ENCODE results near the gene FHIT.
A peak's percentile ranks its signal among the peaks of the same experiment; 100 is the strongest.

FHIT gene

GRCh38 chr3:60065227-60065868, 1185.9 kb downstream of the FHIT start:
- no peak for DNase-seq

- DNase-seq = peak; percentile 36
These were observed 1186.8 kb downstream of the FHIT start for GRCh38 chr3:60064210-60065178.

DNA sequence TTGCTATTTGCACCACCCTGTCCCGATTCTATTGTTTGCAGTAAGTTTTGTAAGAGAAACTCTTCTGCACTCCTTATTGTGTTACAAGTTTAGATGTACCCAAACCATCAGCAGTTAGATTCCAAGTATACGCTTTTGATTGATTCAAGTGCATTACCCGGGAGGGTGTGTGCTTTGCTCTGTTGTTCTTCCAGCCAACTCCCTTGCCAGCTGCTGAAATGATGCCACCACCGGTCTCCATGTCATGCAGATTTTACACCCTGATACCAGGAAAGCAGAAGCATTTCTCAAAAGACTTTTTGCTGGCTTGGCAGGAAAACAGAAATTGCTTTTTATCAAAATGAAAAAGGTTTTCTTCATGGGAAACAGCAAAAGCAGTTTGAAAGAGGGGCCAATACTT, 1194.8 kb downstream of the FHIT start:
- DNase-seq = peak; percentile 77

GRCh38 chr3:60055765-60056164, 1195.5 kb downstream of the FHIT start:
- DNase-seq = no peak

- DNase-seq = no peak
These were observed 1197.6 kb downstream of the FHIT start for GRCh38 chr3:60053526-60054265.

GRCh38 chr3:60048447-60048848, 1202.8 kb downstream of the FHIT start:
- DNase-seq = no peak

- DNase-seq = no peak
These were observed 1203.6 kb downstream of the FHIT start for GRCh38 chr3:60047426-60048200.

DNA sequence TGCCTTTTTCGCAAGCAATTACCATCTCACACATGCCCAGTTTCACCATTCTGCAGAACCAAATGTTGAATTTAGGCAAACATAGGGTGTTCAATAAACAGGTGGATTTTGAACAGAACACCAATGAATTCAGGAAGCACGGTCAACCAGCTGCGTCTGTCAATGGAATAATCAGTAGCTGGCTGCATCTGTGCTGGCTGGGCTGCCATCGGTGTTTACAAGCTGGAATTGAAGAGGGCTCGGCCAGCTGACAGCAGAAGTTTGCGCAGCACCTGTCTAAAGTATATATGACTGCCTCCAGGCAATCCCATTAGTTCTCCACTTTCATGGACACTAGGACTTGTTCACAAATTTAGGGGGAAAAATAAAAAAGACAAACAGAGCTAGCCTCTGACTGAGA, 1205.0 kb downstream of the FHIT start:
- no peak for DNase-seq

GRCh38 chr3:60045686-60046085, 1205.6 kb downstream of the FHIT start:
- no peak for DNase-seq

DNA sequence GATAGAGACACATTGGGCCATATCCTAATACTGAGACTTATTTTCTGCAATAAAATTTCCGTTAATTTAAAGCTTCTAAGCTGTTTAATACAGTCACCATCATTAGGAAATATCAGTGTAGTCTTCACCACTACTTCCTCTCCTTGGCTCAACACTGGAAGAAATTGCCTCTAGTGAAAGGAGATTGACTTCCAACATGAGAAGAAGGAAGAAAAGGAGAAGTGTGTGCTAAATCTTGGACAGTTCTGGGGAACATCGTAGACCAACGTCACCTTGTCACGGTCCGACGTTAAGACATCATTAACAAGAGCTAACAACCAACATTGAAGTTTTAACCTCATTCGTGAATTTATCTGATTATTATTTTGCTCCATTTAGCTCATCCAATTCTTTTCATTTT, 1214.4 kb downstream of the FHIT start:
- no peak for DNase-seq

DNA sequence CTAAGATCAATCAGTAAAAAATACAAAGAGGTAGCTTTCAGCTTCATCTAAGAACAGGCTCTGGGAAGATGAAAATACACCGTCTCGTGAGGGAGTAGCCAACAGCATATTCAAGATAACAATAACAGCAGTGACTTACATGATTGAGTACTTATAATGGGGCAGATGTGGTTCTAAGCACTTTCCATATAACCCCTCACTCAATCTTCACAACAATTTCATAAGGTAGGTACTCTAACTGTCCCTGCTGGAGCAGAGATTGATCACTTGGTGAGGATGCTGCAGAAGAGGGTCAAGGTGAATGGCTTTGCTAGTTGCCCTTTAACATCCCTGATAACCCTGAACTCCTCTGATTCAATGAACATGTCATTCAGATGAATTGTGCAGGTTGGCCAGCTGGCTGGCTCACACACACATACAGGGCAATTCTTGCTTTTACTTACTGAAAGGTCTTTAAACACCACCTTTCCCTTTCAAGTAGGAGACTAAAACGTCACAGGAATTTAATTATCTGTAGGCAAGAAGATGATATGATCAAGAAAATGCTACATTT, 1217.3 kb downstream of the FHIT start:
- no peak for DNase-seq

GRCh38 chr3:60030982-60031381, 1220.3 kb downstream of the FHIT start:
- DNase-seq = no peak

- DNase-seq = no peak
These were observed 1223.0 kb downstream of the FHIT start for GRCh38 chr3:60028233-60028632.

- DNase-seq = no peak
These were observed 1223.9 kb downstream of the FHIT start for GRCh38 chr3:60027335-60027734.

- peak; percentile 4 for DNase-seq
These were observed 1225.9 kb downstream of the FHIT start for GRCh38 chr3:60025096-60026050.

DNA sequence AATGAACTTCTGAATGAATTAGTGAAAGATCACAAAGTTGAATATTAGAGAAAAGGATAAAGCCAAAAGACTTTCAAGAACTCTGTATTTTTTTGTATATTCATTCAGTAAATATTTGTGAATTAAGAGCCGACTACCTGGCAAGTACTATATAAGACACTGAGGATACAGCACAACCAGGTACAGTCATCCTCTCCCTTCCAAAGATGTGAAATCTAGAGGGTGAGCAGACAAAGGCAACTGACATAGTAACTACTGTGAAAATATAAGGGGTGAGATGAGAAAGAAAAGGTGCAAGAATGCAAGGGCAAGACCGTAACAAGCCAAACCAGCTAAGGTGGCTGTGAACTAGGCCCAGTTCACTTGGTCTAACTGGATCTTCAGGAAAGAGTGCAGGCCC, 1226.9 kb downstream of the FHIT start:
- DNase-seq = no peak

- no peak for DNase-seq
These were observed 1228.1 kb downstream of the FHIT start for GRCh38 chr3:60023189-60023588.

GRCh38 chr3:60017631-60018030, 1233.6 kb downstream of the FHIT start:
- DNase-seq = peak; percentile 27

DNA sequence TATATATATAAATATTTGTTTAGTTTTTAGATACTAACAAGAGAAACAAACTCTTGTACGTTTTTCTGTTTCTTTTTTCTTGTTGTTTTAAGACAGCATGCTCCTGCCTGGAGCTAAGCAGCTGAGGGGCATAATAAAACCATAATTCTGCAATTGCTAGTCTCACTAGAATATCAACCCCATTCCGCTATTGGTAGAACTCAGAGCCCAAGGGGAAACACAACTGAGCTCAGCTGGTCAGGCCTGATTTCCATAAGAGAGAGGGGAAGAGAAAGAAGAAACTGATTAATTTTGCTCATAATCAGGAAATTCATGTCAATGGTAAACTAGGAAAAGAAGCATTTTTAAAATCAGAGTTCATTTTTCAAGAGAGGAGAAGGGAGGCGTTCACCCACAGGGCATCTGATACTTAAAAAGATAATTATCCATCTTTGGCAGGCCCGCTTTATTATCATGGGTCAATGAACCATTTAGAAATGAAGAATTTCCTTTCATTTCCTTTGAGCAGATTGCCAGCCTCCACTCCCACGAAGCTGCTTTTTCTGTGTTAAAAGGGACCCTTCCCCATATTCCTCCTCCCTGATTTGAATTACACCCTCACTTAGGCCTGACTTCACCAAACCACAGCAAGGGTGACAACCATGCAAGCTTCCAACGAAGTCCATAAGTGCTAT, 1236.1 kb downstream of the FHIT start:
- DNase-seq = no peak

GRCh38 chr3:60013241-60013640, 1238.0 kb downstream of the FHIT start:
- no peak for DNase-seq

GRCh38 chr3:60011218-60011617, 1240.0 kb downstream of the FHIT start:
- no peak for DNase-seq
